ENCODE results near the gene STX1A. TPM values are rescaled to one million over a fixed set of nuclear protein-coding genes. Genes with fewer than 3 reads are reported as not detected.

STX1A gene
- total RNA-seq, 1 donor from 2014 or later = 13.2 TPM

DNA sequence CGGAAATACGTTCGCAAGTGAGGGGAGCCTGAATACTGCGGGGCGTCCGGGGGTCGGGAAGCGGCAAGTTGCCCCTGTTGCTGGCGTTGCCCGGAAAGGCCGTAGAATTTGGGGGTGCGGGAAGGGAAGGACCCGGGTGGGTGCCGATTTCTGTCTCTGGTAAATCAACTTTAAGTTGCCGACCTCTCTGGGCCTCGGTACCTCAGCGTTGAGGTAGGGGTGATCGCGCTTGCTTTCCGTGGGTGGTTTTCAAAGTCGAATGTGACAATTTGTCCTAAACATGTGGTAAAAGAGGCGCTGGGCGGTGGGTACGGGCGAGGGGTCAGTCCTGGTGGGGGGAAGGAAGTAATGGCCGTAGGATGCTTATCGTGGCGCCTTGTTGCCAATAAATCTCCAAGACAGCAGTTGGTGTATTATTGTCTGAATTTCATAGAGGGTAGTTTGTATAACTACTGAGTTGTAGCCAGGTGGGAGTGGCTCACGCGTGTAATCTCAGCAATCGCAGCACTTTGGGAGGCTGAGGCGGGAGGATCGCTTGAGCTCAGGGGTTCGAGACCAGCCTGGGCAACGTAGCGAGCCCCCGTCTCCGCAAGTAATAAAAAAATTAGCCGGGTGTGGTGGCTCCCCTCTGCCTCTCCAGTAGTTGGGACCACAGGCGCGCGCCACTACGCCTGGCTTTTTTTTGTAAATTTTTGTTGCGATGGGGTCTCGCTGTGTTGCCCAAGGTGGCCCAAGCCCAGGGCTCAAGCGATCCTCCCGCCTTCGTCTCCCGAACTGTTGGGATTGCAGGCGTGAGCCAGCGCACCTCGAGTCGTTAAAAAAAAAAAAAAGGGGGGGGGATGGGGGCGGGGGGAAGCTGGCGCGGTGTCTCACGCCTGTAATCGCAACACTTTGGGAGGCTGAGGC lies 35.4 kb downstream of the STX1A start:
- DNase-seq (ENCODE audit: low spot score) = no peak
- H3K36me3 Mint-ChIP-seq (ENCODE audit: low read depth, unreplicated experiment) = peaks cover 13% of the 10 kb centered on the region
- H3K4me3 Mint-ChIP-seq (ENCODE audit: unreplicated experiment) = peak overlapping the region; percentile 99
- H3K27me3 Mint-ChIP-seq (ENCODE audit: unreplicated experiment) = peaks cover 9% of the 10 kb centered on the region
- TF ChIP-seq, protein P1, sequence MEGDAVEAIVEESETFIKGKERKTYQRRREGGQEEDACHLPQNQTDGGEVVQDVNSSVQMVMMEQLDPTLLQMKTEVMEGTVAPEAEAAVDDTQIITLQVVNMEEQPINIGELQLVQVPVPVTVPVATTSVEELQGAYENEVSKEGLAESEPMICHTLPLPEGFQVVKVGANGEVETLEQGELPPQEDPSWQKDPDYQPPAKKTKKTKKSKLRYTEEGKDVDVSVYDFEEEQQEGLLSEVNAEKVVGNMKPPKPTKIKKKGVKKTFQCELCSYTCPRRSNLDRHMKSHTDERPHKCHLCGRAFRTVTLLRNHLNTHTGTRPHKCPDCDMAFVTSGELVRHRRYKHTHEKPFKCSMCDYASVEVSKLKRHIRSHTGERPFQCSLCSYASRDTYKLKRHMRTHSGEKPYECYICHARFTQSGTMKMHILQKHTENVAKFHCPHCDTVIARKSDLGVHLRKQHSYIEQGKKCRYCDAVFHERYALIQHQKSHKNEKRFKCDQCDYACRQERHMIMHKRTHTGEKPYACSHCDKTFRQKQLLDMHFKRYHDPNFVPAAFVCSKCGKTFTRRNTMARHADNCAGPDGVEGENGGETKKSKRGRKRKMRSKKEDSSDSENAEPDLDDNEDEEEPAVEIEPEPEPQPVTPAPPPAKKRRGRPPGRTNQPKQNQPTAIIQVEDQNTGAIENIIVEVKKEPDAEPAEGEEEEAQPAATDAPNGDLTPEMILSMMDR (IDR thresholded peaks at IDR 0.05; ENCODE audit: unreplicated experiment) = no peak
- H3K4me1 Mint-ChIP-seq (ENCODE audit: unreplicated experiment) = peaks cover 16% of the 10 kb centered on the region
- peak overlapping the region; percentile 92 for H3K27ac Mint-ChIP-seq (ENCODE audit: unreplicated experiment)
- H3K9me3 Mint-ChIP-seq (ENCODE audit: unreplicated experiment) = no peaks in the 10 kb centered on the region

DNA sequence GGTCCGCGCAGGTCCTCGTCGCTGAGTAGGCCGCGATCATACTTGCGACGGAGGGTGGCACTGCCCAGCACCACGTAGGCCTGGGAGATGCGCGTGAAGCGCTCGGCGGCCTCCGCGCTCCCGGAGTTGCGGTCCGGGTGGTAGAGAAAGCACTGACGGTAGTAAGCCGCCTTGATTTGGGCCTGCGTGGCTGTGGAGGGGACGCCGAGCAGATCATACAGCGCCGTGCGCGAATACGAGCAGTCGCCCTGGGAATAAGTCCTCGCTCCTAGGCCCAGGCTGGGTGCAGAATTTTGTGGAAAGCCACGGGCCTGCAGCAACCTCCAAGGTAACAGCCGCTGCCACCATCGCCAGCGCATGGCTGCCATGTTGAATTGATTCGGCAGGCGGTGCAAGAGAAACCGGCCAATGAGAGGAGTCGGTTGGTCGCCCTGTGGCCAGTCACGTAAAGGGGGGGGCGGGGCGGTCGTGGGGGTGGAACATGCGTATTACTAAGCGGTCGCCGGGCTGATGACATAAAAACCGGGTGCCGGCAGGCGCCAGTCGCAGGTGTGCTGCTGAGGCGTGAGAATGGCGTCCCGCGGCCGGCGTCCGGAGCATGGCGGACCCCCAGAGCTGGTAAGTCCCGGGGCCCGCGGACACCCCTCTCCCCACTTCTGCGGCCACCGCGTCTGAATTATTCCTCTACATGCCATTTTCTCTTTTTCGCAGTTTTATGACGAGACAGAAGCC lies 36.2 kb downstream of the STX1A start, which contains the start of the genes BUD23 and DNAJC30:
Gene BUD23, plus strand, starts transcription at position 542 of the 732 bp plus-strand sequence. Its CDS starts 29 bp downstream, at position 571.
Gene DNAJC30, minus strand, starts transcription at position 398 of the 732 bp plus-strand sequence. Its CDS starts 30 bp downstream, at position 368.
- peak within 1 kb of the TSS; percentile 92 for H3K27ac Mint-ChIP-seq (ENCODE audit: unreplicated experiment)
- H3K9me3 Mint-ChIP-seq (ENCODE audit: unreplicated experiment) = no peaks in the 10 kb centered on the region
- peak; percentile 95 for DNase-seq (ENCODE audit: low spot score)
- peak within 1 kb of the TSS; percentile 99 for H3K4me3 Mint-ChIP-seq (ENCODE audit: unreplicated experiment)
- H3K27me3 Mint-ChIP-seq (ENCODE audit: unreplicated experiment) = peaks cover 9% of the 10 kb centered on the region
- TF ChIP-seq, protein P1 (IDR thresholded peaks at IDR 0.05; ENCODE audit: unreplicated experiment) = no peak
- peaks cover 8% of the 10 kb centered on the region for H3K36me3 Mint-ChIP-seq (ENCODE audit: low read depth, unreplicated experiment)
- H3K4me1 Mint-ChIP-seq (ENCODE audit: unreplicated experiment) = peaks cover 16% of the 10 kb centered on the region

DNA sequence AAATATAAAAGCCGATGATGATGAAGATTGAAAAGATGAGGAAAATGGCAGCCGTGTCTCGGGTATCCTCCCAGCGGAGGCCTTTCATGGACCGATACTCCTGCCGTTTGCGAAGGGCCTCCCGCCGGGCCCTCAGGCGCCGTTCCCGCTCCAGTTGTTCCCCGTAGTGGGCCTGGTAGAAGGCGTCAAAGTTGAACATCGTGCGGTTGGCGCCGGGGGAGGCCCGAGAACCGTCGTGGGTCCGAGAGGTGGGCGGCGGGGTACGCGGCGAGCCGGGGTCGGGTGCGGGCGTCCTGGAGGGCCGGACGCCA lies 36.8 kb downstream of the STX1A start:
- Mint-ChIP-seq H3K9me3 (ENCODE audit: unreplicated experiment) (no peaks in the 10 kb centered on the region), H3K4me3 (ENCODE audit: unreplicated experiment) (peak overlapping the region; percentile 99), H3K36me3 (ENCODE audit: low read depth, unreplicated experiment) (peaks cover 13% of the 10 kb centered on the region), H3K27me3 (ENCODE audit: unreplicated experiment) (peaks cover 9% of the 10 kb centered on the region), H3K4me1 (ENCODE audit: unreplicated experiment) (peaks cover 16% of the 10 kb centered on the region), H3K27ac (ENCODE audit: unreplicated experiment) (peak overlapping the region; percentile 72)
- TF ChIP-seq, protein P1 (IDR thresholded peaks at IDR 0.05; ENCODE audit: unreplicated experiment) = no peak
- no peak for DNase-seq (ENCODE audit: low spot score)

DNA sequence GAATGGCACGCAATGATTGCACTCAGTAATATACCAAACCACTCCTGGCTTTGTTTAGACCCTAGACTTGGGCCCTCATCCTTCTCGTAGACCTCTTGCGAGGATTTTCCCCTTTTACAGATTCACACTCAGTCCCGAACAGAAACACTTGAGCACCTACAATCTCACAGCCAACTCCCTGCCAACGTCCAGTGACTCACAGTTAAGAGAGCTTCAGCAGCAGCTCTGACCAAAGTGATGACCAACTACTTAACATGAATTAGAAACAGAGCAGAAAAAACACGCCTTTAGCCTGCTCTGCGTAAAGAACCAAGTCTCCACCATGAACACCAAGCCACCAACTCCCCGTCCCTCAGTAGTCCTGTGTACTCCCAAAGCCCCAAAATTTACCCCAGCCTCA lies 38.4 kb downstream of the STX1A start:
- Mint-ChIP-seq H3K4me1 (ENCODE audit: unreplicated experiment) (peaks cover 16% of the 10 kb centered on the region), H3K4me3 (ENCODE audit: unreplicated experiment) (peak overlapping the region; percentile 48), H3K27ac (ENCODE audit: unreplicated experiment) (peak overlapping the region; percentile 13), H3K36me3 (ENCODE audit: low read depth, unreplicated experiment) (peaks cover 13% of the 10 kb centered on the region), H3K27me3 (ENCODE audit: unreplicated experiment) (peaks cover 9% of the 10 kb centered on the region), H3K9me3 (ENCODE audit: unreplicated experiment) (no peaks in the 10 kb centered on the region)
- no peak for DNase-seq (ENCODE audit: low spot score)
- TF ChIP-seq, protein P1 (IDR thresholded peaks at IDR 0.05; ENCODE audit: unreplicated experiment) = no peak

Measured in endothelial cell (in vitro differentiated cells).